PFSK-1 (cell line): ENCODE data around the gene TNPO3.

Experiments
- POLR2AphosphoS5 ChIP-seq: IDR thresholded peaks from 2 replicates; pipeline ENCODE4 v1.6.1; 2012; ENCODE audit warnings: low read depth, mild to moderate bottlenecking, control low read depth, low read length, moderate library complexity
- REST ChIP-seq, 2 experiments: IDR thresholded peaks; 2 replicates each; pipeline versions ENCODE4 v1.6.1 to v1.8.0; 2011 to 2012; ENCODE audit warnings: low read depth in 2 of 2, low read length in 2 of 2, control low read depth in 1 of 2, inconsistent platforms in 1 of 2, mild to moderate bottlenecking in 1 of 2, moderate library complexity in 1 of 2; ENCODE audit not compliant: insufficient read depth in 1 of 2
- SIN3A ChIP-seq: IDR thresholded peaks from 2 replicates; pipeline ENCODE4 v1.6.1; 2012; ENCODE audit warnings: mild to moderate bottlenecking, low read length, moderate library complexity, borderline replicate concordance; ENCODE audit not compliant: insufficient read depth
- TAF1 ChIP-seq: IDR thresholded peaks from 2 replicates; pipeline ENCODE4 v1.6.1; 2012; ENCODE audit warnings: low read length, control low read depth, borderline replicate concordance; ENCODE audit not compliant: insufficient read depth

GRCh38 chr7:129066290-129067131 lies 11.6 kb upstream of the TNPO3 start:
- TF ChIP-seq POLR2AphosphoS5, result no peak
- no peak for TF ChIP-seq REST (IDR thresholded peaks at IDR 0.05; ENCODE audit: insufficient read depth in 1 of 2, low read depth in 2 of 2, low read length in 2 of 2)
- no peak for TF ChIP-seq TAF1
- TF ChIP-seq SIN3A, result no peak
